Myocyte (in vitro differentiated cells): ENCODE results near the gene ASAH2. TPM values are rescaled to one million over a fixed set of nuclear protein-coding genes. Genes with fewer than 3 reads are reported as not detected.
"Not testable (repeated sequence)": the region's sequence is repeated elsewhere in the genome, so short reads cannot be mapped to it uniquely, and the experiment has no call there.

Experiments used
- DNase-seq: peaks from one replicate; pipeline ENCODE4 v3.0.0-alpha.2; 2012; ENCODE audit warnings: low read depth
- total RNA-seq: library from RNA; depleted of rRNA; stranded (reverse); fragments of >200 nt; gene quantifications from 2 replicates; pipeline ENCODE4 v1.2.3, GENCODE V29; 2014

ASAH2 gene
- total RNA-seq, 1 donor from 2014 or later = 2.4 TPM

- DNase-seq = peak; percentile 66
These were observed 9.5 kb upstream of the ASAH2 start for GRCh38 chr10:50260791-50261281.

- no peak for DNase-seq
These were observed 3.2 kb upstream of the ASAH2 start for GRCh38 chr10:50254479-50254878.

- no peak for DNase-seq
These were observed 1.0 kb downstream of the ASAH2 start for GRCh38 chr10:50250096-50250854.

- DNase-seq = no peak
These were observed 2.7 kb downstream of the ASAH2 start for GRCh38 chr10:50248598-50248997.

GRCh38 chr10:50248062-50248461, 3.3 kb downstream of the ASAH2 start:
- no peak for DNase-seq

GRCh38 chr10:50244201-50244600, 7.1 kb downstream of the ASAH2 start:
- no peak for DNase-seq

- DNase-seq = no peak
These were observed 8.5 kb downstream of the ASAH2 start for GRCh38 chr10:50242777-50243176.

- DNase-seq = not testable (repeated sequence)
These were observed 9.8 kb downstream of the ASAH2 start for GRCh38 chr10:50241478-50241877.

GRCh38 chr10:50234486-50234885, 16.8 kb downstream of the ASAH2 start:
- no peak for DNase-seq

GRCh38 chr10:50232261-50232639, 19.1 kb downstream of the ASAH2 start:
- DNase-seq = no peak

GRCh38 chr10:50231515-50232260, 19.6 kb downstream of the ASAH2 start:
- no peak for DNase-seq

- no peak for DNase-seq
These were observed 21.9 kb downstream of the ASAH2 start for GRCh38 chr10:50229460-50229859.

GRCh38 chr10:50228672-50229071, 22.6 kb downstream of the ASAH2 start:
- no peak for DNase-seq

- DNase-seq = no peak
These were observed 24.7 kb downstream of the ASAH2 start for GRCh38 chr10:50226610-50227009.

- peak; percentile 49 for DNase-seq
These were observed 26.9 kb downstream of the ASAH2 start for GRCh38 chr10:50224330-50224952.

GRCh38 chr10:50222199-50222598, 29.1 kb downstream of the ASAH2 start:
- no peak for DNase-seq

- no peak for DNase-seq
These were observed 29.8 kb downstream of the ASAH2 start for GRCh38 chr10:50221470-50221869.

- no peak for DNase-seq
These were observed 31.7 kb downstream of the ASAH2 start for GRCh38 chr10:50219646-50220045.

GRCh38 chr10:50219200-50219599, 32.1 kb downstream of the ASAH2 start:
- DNase-seq = no peak

GRCh38 chr10:50216894-50217293, 34.4 kb downstream of the ASAH2 start:
- peak; percentile 74 for DNase-seq

- no peak for DNase-seq
These were observed 34.9 kb downstream of the ASAH2 start for GRCh38 chr10:50216418-50216817.

GRCh38 chr10:50211670-50212069, 39.6 kb downstream of the ASAH2 start:
- DNase-seq = peak; percentile 18
